HepG2 (cell line): ENCODE results near the gene MRPS7. TPM values are rescaled to one million over a fixed set of nuclear protein-coding genes. Genes with fewer than 3 reads are reported as not detected.

Experiments
- ATF1 ChIP-seq: IDR thresholded peaks from 2 replicates; pipeline ENCODE4 v1.6.1; 2016; ENCODE audit warnings: mild to moderate bottlenecking, control low read depth
- HNF4G ChIP-seq, 2 experiments: sonication (generic) in 1 of 2; formaldehyde crosslinking in 1 of 2; IDR thresholded peaks; 2 replicates each; pipeline versions ENCODE4 v1.4.0 to v1.6.1; 2011 to 2020; ENCODE audit warnings: borderline replicate concordance in 2 of 2, low read depth in 2 of 2, mild to moderate bottlenecking in 2 of 2, low read length in 1 of 2, missing genetic modification reagents in 1 of 2, moderate library complexity in 1 of 2
- IRF1 ChIP-seq: sonication (generic); formaldehyde crosslinking; IDR thresholded peaks from 2 replicates; pipeline ENCODE4 v1.4.0; 2020; ENCODE audit warnings: low read depth, mild to moderate bottlenecking, missing genetic modification reagents
- KDM5A ChIP-seq: fragments of 200-600 bp; sonication (generic); IDR thresholded peaks from 2 replicates; pipeline ENCODE4 v1.7.0; 2018; ENCODE audit warnings: antibody characterized with exemption, mild to moderate bottlenecking, low read length, borderline replicate concordance
- MZF1 ChIP-seq: sonication (generic); formaldehyde crosslinking; IDR thresholded peaks from 2 replicates; pipeline ENCODE4 v1.8.1; 2023; ENCODE audit warnings: mild to moderate bottlenecking, missing genetic modification reagents, borderline replicate concordance
- NKX3-1 ChIP-seq: sonication (generic); formaldehyde crosslinking; IDR thresholded peaks from 2 replicates; pipeline ENCODE4 v1.5.0; 2020; ENCODE audit warnings: missing genetic modification reagents
- RBM39 ChIP-seq: fragments of 200-400 bp; formaldehyde crosslinking; IDR thresholded peaks from one replicate; pipeline ENCODE4 v1.6.1; 2018; ENCODE audit warnings: antibody characterized with exemption, mild to moderate bottlenecking, low read depth, low read length; ENCODE audit not compliant: poor library complexity, severe bottlenecking
- REPIN1 ChIP-seq: sonication (generic); formaldehyde crosslinking; IDR thresholded peaks from 2 replicates; pipeline ENCODE4 v1.8.0; 2022; ENCODE audit warnings: missing genetic modification reagents, low read depth, mild to moderate bottlenecking, borderline replicate concordance
- RNF2 ChIP-seq: fragments of 450-650 bp; conservative IDR thresholded peaks from 2 replicates; pipeline ENCODE4 v1.6.1; 2016; ENCODE audit warnings: low read depth
- RXRB ChIP-seq: IDR thresholded peaks from 2 replicates; pipeline ENCODE4 v1.6.1; 2016; ENCODE audit warnings: borderline replicate concordance, missing genetic modification reagents, missing compliant biosample characterization
- SMARCE1 ChIP-seq: fragments of 450-650 bp; IDR thresholded peaks from 2 replicates; pipeline ENCODE4 v1.6.1; 2017; ENCODE audit warnings: borderline replicate concordance
- SNAI1 ChIP-seq: sonication (generic); formaldehyde crosslinking; IDR thresholded peaks from 2 replicates; pipeline ENCODE4 v1.5.0; 2020; ENCODE audit warnings: mild to moderate bottlenecking, missing genetic modification reagents, borderline replicate concordance
- SP5 ChIP-seq: IDR thresholded peaks from 2 replicates; pipeline ENCODE4 v1.6.1; 2016; ENCODE audit warnings: low read depth, borderline replicate concordance
- SPEN ChIP-seq: sonication (generic); formaldehyde crosslinking; IDR thresholded peaks from 2 replicates; pipeline ENCODE4 v1.5.1; 2020; ENCODE audit warnings: low read depth, mild to moderate bottlenecking, missing genetic modification reagents
- SRY ChIP-seq: sonication (generic); formaldehyde crosslinking; IDR thresholded peaks from 2 replicates; pipeline ENCODE4 v1.8.0; 2022; ENCODE audit warnings: mild to moderate bottlenecking, missing genetic modification reagents
- TCF7 ChIP-seq: sonication (generic); IDR thresholded peaks from 2 replicates; pipeline ENCODE4 v1.6.1; 2016; ENCODE audit warnings: antibody characterized with exemption, low read depth
- TERF1 ChIP-seq: sonication (generic); formaldehyde crosslinking; IDR thresholded peaks from 2 replicates; pipeline ENCODE4 v1.8.0; 2022; ENCODE audit warnings: mild to moderate bottlenecking, missing genetic modification reagents, moderate library complexity
- YEATS4 ChIP-seq: sonication (generic); formaldehyde crosslinking; IDR thresholded peaks from 2 replicates; pipeline ENCODE4 v1.4.0; 2020; ENCODE audit warnings: missing genetic modification reagents, borderline replicate concordance
- ZBTB2 ChIP-seq: sonication (generic); formaldehyde crosslinking; IDR thresholded peaks from 2 replicates; pipeline ENCODE4 v1.8.0; 2022; ENCODE audit warnings: low read depth, missing genetic modification reagents
- ZBTB49 ChIP-seq: sonication (generic); formaldehyde crosslinking; IDR thresholded peaks from 2 replicates; pipeline ENCODE4 v1.4.0; 2020; ENCODE audit warnings: missing genetic modification reagents, borderline replicate concordance
- ZNF17 ChIP-seq: sonication (generic); formaldehyde crosslinking; IDR thresholded peaks from 2 replicates; pipeline ENCODE4 v1.5.0; 2020; ENCODE audit warnings: mild to moderate bottlenecking, missing genetic modification reagents
- ZNF484 ChIP-seq: sonication (generic); formaldehyde crosslinking; IDR thresholded peaks from 2 replicates; pipeline ENCODE4 v1.5.1; 2020; ENCODE audit warnings: mild to moderate bottlenecking, low read depth, missing genetic modification reagents, borderline replicate concordance
- ZNF761 ChIP-seq: sonication (generic); formaldehyde crosslinking; conservative IDR thresholded peaks from 2 replicates; pipeline ENCODE4 v1.4.0; 2020; ENCODE audit warnings: mild to moderate bottlenecking, missing genetic modification reagents
- polyA plus RNA-seq, 8 experiments: library from polyadenylated mRNA; depleted of rRNA in 3 of 8; stranded (reverse) in 7 of 8; unstranded in 1 of 8; fragments of >200 nt; fragmentation: Illumina TruSeq in 4 of 8; extraction: Trizol in 4 of 8; gene quantifications; 2 replicates each; pipeline versions ENCODE4 v1.2.1 to v1.2.3, GENCODE V29; 2011 to 2016; ENCODE audit warnings: low read depth in 4 of 8, missing spikeins in 1 of 8, mixed read lengths in 1 of 8; ENCODE audit not compliant: insufficient read depth in 1 of 8
- total RNA-seq, 5 experiments: library from RNA; depleted of rRNA; stranded (reverse); fragments of >200 nt; fragmentation: Illumina TruSeq; extraction: Trizol; gene quantifications; 2 replicates each; pipeline ENCODE4 v1.2.3, GENCODE V29; 2016; ENCODE audit warnings: low read depth in 1 of 5

The MRPS7 gene
- total and polyA plus RNA-seq, 2 of the 13 experiments (the other 11 are each of a cell fraction or from before 2014, with no cell fraction given): 97.0 to 162 TPM

GRCh38 chr17:75261336-75262111 lies at the start of gene MRPS7, which contains the start of gene GGA3 (continued):
- TF ChIP-seq HNF4G (IDR thresholded peaks at IDR 0.05; ENCODE audit: borderline replicate concordance, low read depth, low read length): no peak; the same call in 1 of the 2 replicates
- TF ChIP-seq HNF4G (CRISPR knock-in tag; IDR thresholded peaks at IDR 0.05; ENCODE audit: borderline replicate concordance, low read depth): peak; percentile 55; the same call in 1 of the 2 replicates
- TF ChIP-seq ATF1 (CRISPR knock-in tag): 0 out of 2 replicates have a peak, but pooled peaks have one; percentile 56
- peak; percentile 88 for TF ChIP-seq SNAI1 (CRISPR knock-in tag)
- TF ChIP-seq RNF2: peak; percentile 54; the same call in 1 of the 2 replicates
- 0 out of 2 replicates have a peak, but pooled peaks have one; percentile 16 for TF ChIP-seq ZNF484 (CRISPR knock-in tag)
- peak; percentile 27; the same call in 1 of the 2 replicates for TF ChIP-seq TERF1 (CRISPR knock-in tag)
- TF ChIP-seq MZF1 (CRISPR knock-in tag): no peak
- peak; percentile 63; the same call in 1 of the 2 replicates for TF ChIP-seq NKX3-1 (CRISPR knock-in tag)
- 0 out of 2 replicates have a peak, but pooled peaks have one; percentile 17 for TF ChIP-seq IRF1 (CRISPR knock-in tag)
- peak; percentile 44 for TF ChIP-seq ZBTB2 (CRISPR knock-in tag)
- peak; percentile 86 for TF ChIP-seq SPEN (CRISPR knock-in tag)
- TF ChIP-seq TCF7: no peak
- TF ChIP-seq ZBTB49 (CRISPR knock-in tag): no peak
- TF ChIP-seq RBM39: peak; percentile 98
- TF ChIP-seq SP5 (CRISPR knock-in tag): no peak
- TF ChIP-seq YEATS4 (CRISPR knock-in tag): peak; percentile 88
- no peak for TF ChIP-seq ZNF17 (CRISPR knock-in tag)
- TF ChIP-seq REPIN1 (CRISPR knock-in tag): peak; percentile 96
- TF ChIP-seq RXRB: 0 out of 2 replicates have a peak, but pooled peaks have one; percentile 41
- TF ChIP-seq ZNF761 (CRISPR knock-in tag): peak; percentile 91
- TF ChIP-seq KDM5A: peak; percentile 99
- peak; percentile 89 for TF ChIP-seq SRY (CRISPR knock-in tag)
- no peak for TF ChIP-seq SMARCE1
